ENCODE data around the gene GNG8.
A peak's percentile ranks its signal among the peaks of the same experiment; 100 is the strongest.

Gene GNG8

GRCh38 chr19:46661020-46661731 is 25.2 kb upstream of the GNG8 start, which contains the start of gene DACT3 (continued):
- no peak for TF ChIP-seq KLF7 (tag by site-specific recombination; IDR thresholded peaks at IDR 0.05; ENCODE audit: borderline replicate concordance)
- peak; percentile 96 for TF ChIP-seq SP3 (tag by site-specific recombination; IDR thresholded peaks at IDR 0.05)
- no peak for TF ChIP-seq ZNF830 (tag by site-specific recombination; IDR thresholded peaks at IDR 0.05; ENCODE audit: low read depth)
- no peak for TF ChIP-seq ZIC2 (tag by site-specific recombination; IDR thresholded peaks at IDR 0.05)
- TF ChIP-seq KLF10 (tag by site-specific recombination; IDR thresholded peaks at IDR 0.05), result peak; percentile 14; the same call in 1 of the 2 replicates
- no peak for TF ChIP-seq ZNF560 (tag by site-specific recombination; IDR thresholded peaks at IDR 0.05; ENCODE audit: borderline replicate concordance)
- no peak for TF ChIP-seq ZNF416 (tag by site-specific recombination; IDR thresholded peaks at IDR 0.05)
- no peak for TF ChIP-seq ZNF148 (tag by site-specific recombination; IDR thresholded peaks at IDR 0.05; ENCODE audit: borderline replicate concordance)
- TF ChIP-seq ZNF280C (tag by site-specific recombination; IDR thresholded peaks at IDR 0.05), result no peak
- no peak for TF ChIP-seq ZNF404 (tag by site-specific recombination; IDR thresholded peaks at IDR 0.05)
- 0 out of 2 replicates have a peak, but pooled peaks have one; percentile 47 for TF ChIP-seq ZNF449 (tag by site-specific recombination; IDR thresholded peaks at IDR 0.05)
- no peak for TF ChIP-seq ZNF26 (tag by site-specific recombination; IDR thresholded peaks at IDR 0.05)
- peak; percentile 28 for TF ChIP-seq KLF1 (tag by site-specific recombination; IDR thresholded peaks at IDR 0.05)
- TF ChIP-seq ZNF112 (tag by site-specific recombination; IDR thresholded peaks at IDR 0.05), result no peak
- no peak for TF ChIP-seq ZNF514 (tag by site-specific recombination; IDR thresholded peaks at IDR 0.05)
- TF ChIP-seq ZNF747 (tag by site-specific recombination; IDR thresholded peaks at IDR 0.05), result no peak
- TF ChIP-seq GLI2 (tag by site-specific recombination; IDR thresholded peaks at IDR 0.05; ENCODE audit: borderline replicate concordance, low read depth), result no peak
- TF ChIP-seq ZBTB44 (tag by site-specific recombination; IDR thresholded peaks at IDR 0.05), result no peak
- TF ChIP-seq ZNF341 (tag by site-specific recombination; IDR thresholded peaks at IDR 0.05; ENCODE audit: low read depth), result no peak
- no peak for TF ChIP-seq ZNF398 (tag by site-specific recombination; IDR thresholded peaks at IDR 0.05)
- no peak for TF ChIP-seq YY1 (tag by site-specific recombination; IDR thresholded peaks at IDR 0.05)
- TF ChIP-seq ZNF140 (tag by site-specific recombination; IDR thresholded peaks at IDR 0.05), result no peak
- peak; percentile 1 for TF ChIP-seq ZBTB26 (tag by site-specific recombination; optimal IDR thresholded peaks at IDR 0.05)
- no peak for TF ChIP-seq ZNF335 (tag by site-specific recombination; conservative IDR thresholded peaks at IDR 0.05)
- no peak for TF ChIP-seq ZBTB6 (tag by site-specific recombination; IDR thresholded peaks at IDR 0.05)

Measured in HEK293 (cell line).